RPMI7951 (cell line): Measurements from ENCODE around the gene HAND1. TPM values are rescaled to one million over a fixed set of nuclear protein-coding genes. Genes with fewer than 3 reads are reported as not detected.

Experiments used
- DNase-seq: peaks from one replicate; pipeline ENCODE4 v3.0.0-alpha.2; 2012; ENCODE audit warnings: low read depth
- total RNA-seq: library from RNA; depleted of rRNA; stranded (reverse); fragments of >200 nt; shearing (Covaris generic); gene quantifications from 2 replicates; pipeline ENCODE4 v1.2.3, GENCODE V29; 2014

Gene HAND1
- total RNA-seq, 1 experiment from 2014 or later = not detected

DNA sequence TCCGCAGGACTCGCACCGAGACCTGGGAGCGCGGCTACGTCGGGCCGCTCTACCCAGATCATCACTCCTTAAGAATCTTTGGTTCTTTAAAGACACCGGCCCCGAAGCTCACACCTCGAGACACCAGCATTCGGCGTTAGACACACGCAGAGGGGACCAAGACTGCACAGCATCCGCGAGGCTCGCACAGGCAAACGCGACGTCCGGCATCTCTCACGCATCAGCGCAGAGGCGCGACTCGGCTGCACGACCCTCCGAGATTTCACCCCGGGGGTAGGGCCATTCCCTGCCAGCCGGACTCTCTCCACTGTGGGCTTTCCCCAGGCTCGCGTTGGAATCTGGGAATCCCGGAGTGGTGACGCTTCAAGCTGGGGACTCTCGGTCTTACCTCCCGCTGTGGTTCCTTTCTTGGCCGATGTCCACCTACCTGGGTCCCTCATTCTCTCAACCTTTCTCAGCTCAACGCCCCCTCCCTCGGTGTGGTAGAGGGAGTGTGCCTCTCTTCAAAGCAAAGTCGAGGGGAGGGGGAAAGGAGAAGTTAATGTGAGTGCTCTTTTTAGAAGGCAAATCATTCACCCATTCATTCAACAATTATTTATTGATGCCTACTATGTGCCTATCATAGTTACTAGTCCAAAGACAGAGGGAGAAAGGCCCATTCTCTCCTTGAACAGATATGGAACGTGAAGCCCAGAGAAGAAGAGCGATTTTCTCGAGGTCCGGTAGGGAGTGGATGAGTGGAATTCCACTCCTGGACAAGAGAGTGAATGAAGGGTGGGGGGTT, 1.3 kb upstream of the HAND1 start:
- no peak for DNase-seq

DNA sequence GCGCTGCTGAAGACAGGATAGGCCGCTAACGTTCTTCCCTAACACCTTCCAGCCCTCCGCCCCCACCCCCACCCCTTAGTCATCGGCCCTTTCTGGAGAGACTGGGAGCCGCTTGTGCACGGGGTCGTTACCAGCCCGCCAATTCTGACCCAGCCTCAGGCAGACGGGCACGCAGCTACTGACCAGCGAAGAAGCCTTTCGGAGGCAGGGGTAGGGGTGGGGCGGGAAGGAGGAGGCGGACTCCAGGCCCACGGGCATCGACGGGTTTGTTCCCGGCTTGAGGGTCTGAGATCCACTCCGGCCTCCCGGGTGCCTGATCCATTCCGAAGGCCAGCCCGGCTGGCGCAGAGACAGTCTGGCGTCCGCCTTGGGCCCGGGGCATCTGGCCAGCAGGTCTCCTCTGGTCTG, 729 bp upstream of the HAND1 start:
- no peak for DNase-seq

DNA sequence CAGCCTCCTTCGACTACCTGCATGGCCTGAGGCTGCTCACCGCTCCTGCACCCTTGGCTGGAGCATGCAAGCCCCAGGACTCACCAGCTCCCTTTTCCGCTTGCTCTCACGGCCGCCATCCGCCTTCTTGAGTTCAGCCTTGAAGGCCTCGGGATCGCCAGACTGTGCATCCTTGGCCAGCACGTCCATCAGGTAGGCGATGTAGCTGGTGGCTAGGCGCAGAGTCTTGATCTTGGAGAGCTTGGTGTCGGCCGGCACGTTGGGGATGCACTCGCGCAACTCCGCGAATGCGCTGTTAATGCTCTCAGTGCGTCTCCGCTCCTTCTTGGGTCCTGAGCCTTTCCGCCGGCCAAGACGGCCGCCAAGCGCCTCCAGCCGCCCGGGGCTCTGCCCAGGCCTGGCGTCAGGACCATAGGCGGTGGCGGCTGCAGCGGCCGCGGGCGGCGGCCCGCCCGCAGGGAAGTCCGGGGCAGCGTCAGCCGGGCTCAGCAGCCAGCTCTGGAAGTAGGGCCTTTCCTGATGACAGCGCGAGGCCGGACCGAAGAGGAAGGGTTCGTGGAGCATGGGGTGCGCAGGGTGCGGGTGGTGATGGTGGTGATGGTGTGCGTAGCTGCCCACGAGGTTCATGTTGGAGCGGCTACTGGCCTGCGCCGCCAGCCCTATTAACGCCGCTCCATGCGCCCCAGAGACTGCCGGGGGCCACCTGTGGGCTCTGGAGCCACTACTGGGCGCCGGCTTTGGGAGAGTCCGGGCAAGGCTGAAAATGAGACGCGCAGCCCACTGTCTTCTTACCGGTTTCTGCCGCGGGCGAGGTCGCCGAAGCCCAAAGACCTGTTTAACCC, 424 bp downstream of the HAND1 start:
- DNase-seq = peak; percentile 11

DNA sequence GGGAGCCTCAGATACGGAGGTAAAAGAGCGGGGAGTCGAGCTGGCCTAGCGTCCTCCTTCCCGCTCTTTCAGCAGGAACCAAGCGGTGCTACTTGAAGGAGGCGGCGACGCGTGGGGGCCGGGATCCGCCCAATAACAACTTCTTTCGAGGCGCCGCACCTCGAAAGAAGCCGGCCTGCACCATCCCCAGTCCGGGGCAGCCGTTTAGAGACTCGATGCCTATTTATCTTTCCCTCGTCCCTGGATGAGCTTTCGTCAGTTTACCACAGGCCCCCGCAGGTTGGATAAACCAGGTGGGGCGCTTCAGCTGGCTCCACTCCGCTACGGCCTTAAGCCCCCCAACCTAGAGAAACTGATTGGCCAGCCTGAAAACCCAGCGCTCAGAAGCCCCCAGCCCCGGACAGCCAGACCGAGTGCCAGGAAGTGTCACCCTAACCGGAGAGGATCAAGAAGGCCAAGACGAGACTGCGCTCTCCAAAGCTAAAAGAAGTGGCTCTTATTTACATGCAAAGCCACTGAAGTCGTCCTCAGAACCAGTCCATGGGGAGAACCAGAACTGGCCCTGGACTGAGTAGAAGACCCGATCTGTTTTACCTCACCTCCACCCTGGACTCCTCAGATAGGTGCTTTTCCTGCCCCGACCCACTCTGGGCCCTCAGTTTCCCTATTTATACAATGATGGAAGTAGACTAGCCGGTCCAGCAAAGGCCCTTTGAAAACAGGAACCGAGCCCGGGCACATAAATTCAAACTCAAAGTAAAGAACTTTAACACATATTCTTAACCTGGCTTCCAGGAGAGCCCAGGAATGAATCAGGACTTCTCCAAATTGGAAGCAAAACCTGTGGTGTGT, 1.4 kb downstream of the HAND1 start:
- DNase-seq = no peak

DNA sequence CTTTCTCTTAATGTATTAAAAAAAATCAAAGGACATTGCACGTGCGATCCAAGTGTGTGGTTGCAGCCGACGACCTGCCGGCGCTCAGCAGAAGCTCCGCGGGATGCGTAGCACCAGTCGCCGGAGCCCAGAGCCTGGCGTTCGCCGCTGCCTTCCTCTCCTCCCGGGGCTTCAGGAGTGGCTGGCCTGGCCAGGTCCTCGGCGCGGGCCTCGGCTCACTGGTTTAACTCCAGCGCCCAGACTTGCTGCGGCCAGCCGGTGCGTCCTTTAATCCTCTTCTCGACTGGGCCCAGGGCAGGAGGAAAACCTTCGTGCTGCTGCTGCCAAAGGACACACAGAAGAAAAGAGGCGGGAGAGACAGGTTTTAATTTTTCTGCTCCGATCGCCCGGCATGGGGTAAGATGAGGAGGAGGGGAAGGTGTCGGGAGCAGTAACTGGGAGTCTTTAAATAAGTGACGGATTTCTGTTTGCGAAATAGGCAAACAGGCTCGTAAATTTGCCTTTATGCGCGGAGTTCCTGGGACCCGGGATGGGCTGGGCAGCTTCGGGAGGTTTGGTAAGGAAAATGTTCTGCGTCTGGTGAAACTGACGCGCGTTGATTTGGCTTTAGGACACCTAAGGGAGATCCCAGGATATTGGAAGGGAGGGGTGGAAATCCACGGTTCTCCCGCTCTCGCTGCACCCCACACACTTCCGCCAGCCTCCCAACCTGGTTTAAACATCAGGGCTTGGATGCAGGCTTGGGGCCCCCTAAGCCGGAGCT, 2.3 kb downstream of the HAND1 start:
- no peak for DNase-seq

DNA sequence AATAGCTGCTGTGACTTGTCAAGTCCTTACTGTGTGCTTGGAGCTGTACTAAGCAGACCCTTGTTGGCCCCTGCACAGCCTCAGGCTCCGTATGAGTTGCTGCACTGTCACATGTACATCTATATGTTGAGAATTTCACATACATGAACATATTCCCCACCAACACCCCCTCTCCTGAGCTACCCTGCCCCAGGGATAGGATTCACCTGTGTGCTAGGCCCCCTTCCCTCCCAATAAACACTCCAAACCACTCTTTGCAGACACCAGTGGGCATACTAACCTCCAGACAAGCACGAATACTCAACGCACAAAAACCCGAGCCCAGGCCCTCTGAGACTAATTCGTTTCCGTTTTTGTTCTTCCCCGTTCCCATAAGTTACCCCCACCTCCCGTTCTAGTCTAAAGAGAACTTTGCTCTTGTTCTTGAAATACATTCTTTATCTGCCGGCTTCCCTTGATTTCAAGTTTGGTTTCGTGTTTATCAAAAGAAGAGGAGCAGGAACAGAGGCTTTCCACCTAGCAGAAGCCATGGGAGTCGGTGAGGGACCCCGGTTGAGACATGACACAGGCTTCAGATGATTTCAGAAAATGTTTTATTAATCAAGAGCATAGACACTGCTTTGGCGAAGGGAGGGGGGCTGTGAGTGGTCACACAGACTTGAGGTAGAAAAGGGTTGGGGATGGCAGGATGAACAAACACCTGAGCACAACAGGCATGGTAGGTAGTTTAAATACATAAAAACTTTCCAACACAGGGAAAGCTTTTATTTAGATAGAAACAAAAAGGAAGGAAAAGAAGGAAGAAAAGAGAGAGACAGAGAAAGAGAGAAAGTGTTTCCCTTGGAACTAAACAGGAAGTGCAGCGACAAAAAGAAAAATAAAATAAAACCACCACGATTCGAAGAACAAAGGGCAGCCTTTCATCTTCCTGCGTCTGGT, 3.4 kb downstream of the HAND1 start:
- no peak for DNase-seq

DNA sequence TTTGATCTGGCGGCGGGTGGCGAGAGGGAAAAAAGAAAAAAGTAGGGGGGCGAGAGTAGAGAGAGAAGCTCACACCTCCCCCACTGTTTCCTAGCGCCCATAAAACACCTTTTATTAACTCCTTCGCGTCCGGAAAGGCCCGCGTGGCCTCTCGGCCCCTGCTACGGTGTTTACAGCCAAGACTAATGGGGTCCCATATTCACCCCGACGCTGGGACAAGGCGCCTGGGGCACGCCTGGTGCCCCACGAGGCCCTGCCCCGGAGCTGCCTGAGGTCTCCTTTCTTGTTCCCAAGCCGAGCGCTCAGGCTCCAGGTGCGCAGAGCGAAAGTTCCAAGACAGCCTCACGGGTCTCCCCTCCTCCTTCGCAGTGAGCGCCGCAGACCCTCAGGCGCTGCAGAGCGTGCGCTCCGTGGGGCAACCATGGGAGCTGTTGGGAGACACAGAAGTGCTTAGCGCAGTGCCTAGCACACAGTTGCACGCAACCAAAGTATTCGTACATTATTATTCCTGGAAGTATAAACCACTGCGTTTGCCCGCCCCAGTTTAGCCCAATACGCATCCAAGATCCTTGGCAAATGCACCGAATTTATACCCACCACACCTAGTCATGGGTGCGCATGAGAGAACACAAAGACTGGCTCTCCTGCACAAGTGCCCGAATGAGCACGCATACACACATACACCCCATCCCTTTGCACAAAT, 4.3 kb downstream of the HAND1 start:
- DNase-seq = no peak

DNA sequence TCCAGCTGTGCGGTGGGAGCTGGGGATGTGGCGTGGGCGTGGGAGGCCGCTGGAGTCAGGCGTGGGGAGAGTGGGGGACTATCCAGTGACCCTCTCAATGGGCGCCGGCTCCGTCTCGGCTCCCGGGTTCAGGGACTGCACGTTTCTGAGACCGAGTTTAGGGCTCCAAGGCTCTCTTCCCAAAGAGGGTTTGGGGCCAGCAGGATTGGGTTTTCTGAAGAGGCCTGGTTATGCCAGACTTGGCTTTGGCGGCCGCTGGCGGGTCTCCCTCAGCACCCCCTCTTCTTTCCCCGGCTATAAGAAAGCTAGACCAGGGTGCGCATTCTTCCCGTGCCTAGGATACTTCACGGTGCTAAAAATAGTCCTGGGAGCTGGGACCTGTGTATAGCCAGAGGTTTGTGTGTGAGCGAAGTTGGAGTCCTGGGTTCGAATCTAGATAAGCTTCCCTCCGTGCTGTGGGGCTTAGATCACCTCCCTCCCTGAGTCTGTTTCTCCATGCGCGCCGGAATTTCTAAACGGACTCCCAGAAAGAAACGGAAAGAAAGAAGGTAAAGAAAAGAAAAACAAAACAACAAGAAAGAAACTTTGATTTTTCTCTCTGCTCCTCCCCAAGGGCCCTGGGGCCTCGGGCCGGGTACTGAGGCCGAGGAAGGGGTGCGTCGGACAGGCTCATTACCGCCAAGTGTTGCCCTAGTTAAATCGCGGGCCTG, 5.0 kb downstream of the HAND1 start:
- DNase-seq = no peak

DNA sequence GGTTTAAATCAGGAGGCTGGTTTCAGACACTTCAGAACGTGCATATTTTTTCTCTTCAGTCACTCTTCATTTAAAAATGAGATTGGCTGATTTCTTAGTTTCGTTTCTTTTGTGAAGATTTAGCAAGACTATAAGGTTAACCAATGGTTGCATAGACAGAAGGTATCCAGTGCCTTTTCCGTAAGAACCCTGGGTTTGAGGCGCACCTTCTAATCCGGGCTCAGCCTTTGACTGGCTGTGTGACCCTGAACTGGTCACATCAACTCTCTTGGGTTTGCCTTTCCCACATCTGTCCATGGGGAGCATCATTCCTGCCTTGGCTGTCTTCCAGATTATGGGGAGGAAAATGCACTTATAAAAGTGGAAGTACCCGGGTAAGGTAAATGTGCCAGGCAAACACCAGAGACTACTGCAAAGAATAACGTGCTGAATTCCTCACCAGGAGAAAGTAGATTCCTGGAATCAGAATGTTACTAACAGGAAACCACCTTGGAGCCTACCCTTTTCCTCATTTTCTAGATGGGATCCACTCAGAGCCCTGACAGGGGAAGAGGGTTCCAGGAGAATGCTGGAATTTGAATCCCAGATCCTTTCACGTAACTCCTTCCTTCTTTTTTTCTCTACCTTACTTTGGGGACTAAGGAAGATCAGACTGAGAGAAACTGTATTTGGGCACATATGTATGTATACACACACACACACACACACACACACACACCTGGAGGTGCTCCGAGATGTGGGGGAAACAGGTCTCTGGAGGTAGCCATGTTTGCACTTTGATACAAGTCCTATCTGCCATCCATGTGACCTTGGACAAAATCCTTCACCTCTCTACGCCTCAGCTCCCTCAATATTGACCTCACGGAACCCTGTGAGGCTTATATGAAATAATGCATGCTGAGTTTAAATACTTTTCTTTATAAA, 6.8 kb downstream of the HAND1 start:
- DNase-seq = no peak

DNA sequence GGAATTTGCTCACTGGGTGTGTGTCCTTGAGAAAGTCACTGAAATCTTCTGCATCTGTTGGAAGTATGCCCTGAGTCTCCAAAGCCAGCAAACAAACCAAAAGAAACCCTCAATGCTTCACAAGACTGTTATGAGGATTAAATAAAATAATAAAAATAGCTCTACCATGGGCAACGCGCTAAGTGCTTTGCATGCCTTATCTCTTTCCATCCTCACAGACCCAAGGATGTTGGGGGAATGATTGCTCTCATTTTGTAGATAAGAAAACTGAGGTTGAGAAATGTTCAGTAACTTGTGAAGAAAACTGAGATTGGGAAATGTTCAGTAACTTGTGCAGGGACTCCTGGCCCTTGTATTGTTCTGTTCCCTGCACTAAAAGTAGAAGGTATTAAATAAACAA, 7.9 kb downstream of the HAND1 start:
- DNase-seq = no peak

DNA sequence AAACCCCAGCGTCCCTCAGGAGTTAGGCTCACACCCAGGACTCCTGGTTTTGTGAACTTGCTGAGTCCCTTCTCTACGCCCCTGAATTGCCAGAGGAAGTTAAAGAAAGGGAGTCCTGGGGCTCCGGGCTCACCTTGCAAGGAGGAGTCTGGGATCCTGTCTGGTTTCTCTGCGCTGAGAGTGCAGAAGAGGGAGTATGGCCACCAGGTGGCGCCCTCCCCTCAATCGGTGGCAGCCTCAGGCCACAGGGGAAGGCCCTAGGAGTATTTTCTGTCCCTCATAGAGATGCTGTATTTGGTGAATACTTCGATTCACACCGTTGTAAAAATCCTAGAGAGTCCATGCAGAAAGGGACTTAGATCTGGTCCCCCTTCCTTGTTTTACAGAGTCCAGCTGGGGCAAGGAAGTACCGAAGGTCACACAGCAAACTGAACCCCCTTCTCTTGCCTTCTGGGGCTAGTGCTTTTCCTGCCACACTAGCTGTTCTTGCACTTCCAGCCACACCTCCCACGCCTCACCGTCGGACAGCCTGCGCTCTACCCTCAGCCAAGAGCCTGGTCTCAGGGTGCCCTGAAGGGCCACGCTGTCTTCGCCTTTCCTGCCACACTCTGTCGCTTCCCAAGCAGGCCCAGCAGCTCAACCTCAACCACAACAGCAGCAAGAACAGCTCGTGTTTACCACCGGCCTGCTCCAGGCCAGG, 10.2 kb downstream of the HAND1 start:
- DNase-seq = peak; percentile 41

DNA sequence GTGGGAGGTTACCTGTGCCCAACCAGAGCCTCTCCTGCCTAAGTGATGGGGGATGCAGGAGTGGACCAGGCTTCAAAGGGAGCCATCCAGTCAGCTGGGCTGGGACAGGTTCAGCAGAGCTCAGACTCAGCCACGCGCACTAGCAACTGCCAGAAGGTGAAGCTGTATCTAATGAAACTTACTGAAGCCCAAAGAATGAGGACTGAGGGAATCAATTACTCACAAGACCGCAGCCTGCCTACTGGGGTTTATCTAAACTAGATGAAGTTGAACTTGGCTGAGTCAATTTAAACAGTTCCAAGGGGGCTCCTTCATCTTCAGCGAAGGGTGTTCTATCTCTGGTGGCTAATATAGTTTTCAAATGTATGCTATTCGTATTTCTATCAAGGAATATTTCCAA, 11.4 kb downstream of the HAND1 start:
- no peak for DNase-seq

DNA sequence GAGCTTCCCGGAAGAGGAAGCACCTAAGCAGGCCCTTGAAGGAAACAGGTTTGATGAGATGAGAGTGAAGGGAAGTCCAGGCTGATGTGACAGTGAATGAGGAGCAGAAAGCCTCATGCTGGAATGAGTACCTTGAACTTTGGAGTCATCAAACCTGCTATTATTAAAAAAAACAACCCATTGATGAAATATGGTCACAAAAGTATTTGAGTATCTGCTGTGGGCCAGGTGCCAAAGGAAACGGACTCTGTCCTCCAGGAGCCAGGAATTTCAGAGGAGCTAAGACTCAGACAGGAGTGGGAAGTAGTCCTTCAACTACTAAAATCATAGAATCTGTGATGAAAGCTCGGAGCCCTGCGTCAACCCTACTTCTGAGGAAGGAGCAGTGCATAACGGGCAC, 11.9 kb downstream of the HAND1 start:
- DNase-seq = no peak

DNA sequence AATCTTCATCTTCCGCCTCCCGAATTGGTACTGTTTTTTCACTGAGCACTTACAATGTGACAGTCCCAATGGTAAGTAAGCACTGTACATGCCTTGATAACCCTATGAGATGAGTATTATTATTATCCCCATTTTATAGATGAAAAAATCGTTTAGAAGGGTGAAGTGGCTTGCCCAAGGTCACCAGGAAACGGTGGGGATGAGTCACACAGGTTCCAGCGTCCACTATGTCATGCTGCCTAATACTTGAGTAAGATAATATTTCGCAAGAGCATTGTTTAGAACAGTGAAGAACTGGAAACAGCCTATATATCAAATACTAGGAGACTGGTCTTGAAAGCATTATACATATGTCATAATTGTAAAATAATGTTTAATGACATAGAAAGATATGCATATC, 12.9 kb downstream of the HAND1 start:
- peak; percentile 46 for DNase-seq

DNA sequence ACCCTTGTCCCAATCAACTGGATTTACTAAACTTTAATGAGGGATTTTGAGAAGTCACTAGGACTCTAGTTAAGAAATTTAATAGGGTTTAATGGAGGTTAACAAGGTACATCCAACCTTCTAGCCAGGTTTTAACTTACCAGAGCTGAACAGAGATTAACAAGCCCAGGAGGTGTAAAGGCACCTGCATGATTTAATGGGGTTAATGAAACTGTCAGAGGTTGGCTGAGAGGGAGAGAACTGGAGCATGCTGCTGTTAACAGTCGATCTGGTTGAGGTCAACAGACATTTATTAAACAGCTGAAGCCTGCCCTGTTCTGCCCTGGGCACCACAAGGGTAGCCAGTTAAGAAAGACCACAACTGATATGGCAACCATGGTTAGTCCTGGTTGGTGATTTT, 13.6 kb downstream of the HAND1 start:
- DNase-seq = no peak

DNA sequence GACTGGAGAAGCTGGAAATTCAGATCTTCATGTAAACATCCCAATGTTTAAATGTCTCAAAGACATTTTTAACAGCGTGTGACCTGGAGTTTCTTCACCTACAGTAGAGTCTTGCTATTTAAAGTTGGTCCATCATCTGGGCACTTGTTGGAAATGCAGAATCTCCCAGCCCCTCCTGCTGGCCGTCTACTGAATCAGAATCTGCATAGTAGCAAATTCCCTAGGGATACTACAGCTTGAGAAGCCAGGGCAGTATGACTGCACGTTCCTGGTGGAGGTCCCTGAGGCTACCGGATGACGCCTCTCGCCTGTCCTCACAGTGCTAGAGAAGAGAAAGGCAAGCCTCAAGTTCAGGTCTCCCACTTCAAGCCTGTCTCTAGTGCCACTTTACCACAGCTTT, 16.5 kb downstream of the HAND1 start:
- DNase-seq = no peak

DNA sequence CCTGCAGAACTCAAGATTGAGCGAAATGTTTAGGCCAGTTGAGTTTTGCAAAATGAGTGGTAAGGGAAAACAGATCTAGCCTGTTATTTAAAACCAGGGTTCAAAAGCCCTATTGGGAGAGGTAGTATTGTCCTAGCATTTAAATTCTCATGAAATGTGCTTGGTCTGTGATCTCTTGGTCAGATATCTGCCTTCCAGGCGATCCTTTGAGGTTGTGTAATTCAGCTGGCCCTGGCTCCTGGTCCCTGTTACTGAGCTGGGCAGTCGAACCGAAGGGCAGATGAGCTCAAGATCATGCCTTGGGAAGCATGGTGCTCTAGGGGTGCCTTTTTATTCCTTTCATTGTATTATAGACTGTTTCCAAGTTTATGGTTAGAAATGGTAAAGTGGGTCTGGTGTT, 17.9 kb downstream of the HAND1 start:
- no peak for DNase-seq
